Stomach (tissue), 9 donors: ENCODE measurements around the gene CIAO3. TPM values are rescaled to one million over a fixed set of nuclear protein-coding genes. Genes with fewer than 3 reads are reported as not detected.
A peak's percentile ranks its signal among the peaks of the same experiment; 100 is the strongest.

Experiments
- DNase-seq, 2 donors: peaks; one replicate each; pipeline versions ENCODE4 v3.0.0 to v3.0.0-alpha.2; 2013 to 2019
- H3K27ac ChIP-seq, 5 donors: fragments of 200-600 bp in 4 of 5; sonication (generic) in 4 of 5; one replicate each; pipeline ENCODE4 v1.5.1; 2013 to 2019; ENCODE audit warnings: mild to moderate bottlenecking in 1 of 5, moderate library complexity in 1 of 5
- H3K27me3 ChIP-seq, 3 donors: fragments of 200-600 bp; sonication (generic); one replicate each; pipeline ENCODE4 v1.5.1; 2017 to 2019; ENCODE audit warnings: mixed run types in 1 of 3
- H3K36me3 ChIP-seq, 4 donors: fragments of 200-600 bp; sonication (generic); 1 replicate in 3 of 4; 2 replicates in 1 of 4; pipeline ENCODE4 v1.5.1; 2016 to 2019
- H3K4me1 ChIP-seq, 4 donors: fragments of 200-600 bp; sonication (generic); one replicate each; pipeline ENCODE4 v1.5.1; 2016 to 2019
- H3K4me3 ChIP-seq, 4 donors: fragments of 200-600 bp; sonication (generic) in 3 of 4; one replicate each; pipeline ENCODE4 v1.5.1; 2016 to 2019; ENCODE audit warnings: mild to moderate bottlenecking in 1 of 4
- H3K9me3 ChIP-seq, 4 donors: fragments of 200-600 bp; sonication (generic); one replicate each; pipeline ENCODE4 v1.5.1; 2016 to 2019
- CTCF ChIP-seq, 7 experiments: fragments of 450-650 bp in 4 of 7; fragments of 200-600 bp in 3 of 7; sonication (generic) in 3 of 7; IDR thresholded peaks; one replicate each; pipeline ENCODE4 v1.5.1; 2016 to 2019; ENCODE audit warnings: antibody characterized with exemption in 7 of 7, control low read depth in 2 of 7, mild to moderate bottlenecking in 1 of 7
- EP300 ChIP-seq: sonication (generic); formaldehyde crosslinking; IDR thresholded peaks from one replicate; pipeline ENCODE4 v1.6.1; 2017; ENCODE audit warnings: antibody characterized with exemption
- POLR2A ChIP-seq, 4 donors: fragments of 450-650 bp; IDR thresholded peaks; one replicate each; pipeline ENCODE4 v1.6.1; 2016; ENCODE audit warnings: antibody characterized with exemption in 4 of 4, control low read depth in 2 of 4, mild to moderate bottlenecking in 1 of 4, moderate library complexity in 1 of 4
- POLR2AphosphoS5 ChIP-seq, 3 donors: sonication (generic); formaldehyde crosslinking; IDR thresholded peaks; one replicate each; pipeline ENCODE4 v1.6.1; 2016; ENCODE audit warnings: antibody characterized with exemption in 3 of 3
- WGBS, 5 donors: extraction: QIAGEN DNeasy Blood & Tissue Kit in 3 of 5; methylation state at CpG; one replicate each; pipeline versions ENCODE4 v1.1.5 to v1.1.7; 2013 to 2018; 5-methylcytosine and 5-hydroxymethylcytosine counted together
- intact Hi-C: fragments of 100-400 bp; cut with DNase I; formaldehyde crosslinking; loops from one replicate; pipeline ENCODE4 v1.15.1; 2023; ENCODE audit warnings: low total_unique reads
- polyA plus RNA-seq, 3 donors: library from polyadenylated mRNA; stranded (reverse); fragments of 200-250 nt; gene quantifications; one replicate each; pipeline ENCODE4 v1.2.3, GENCODE V29; 2013
- total RNA-seq, 5 donors: library from RNA; depleted of rRNA; stranded (reverse); fragments of >200 nt; gene quantifications; one replicate each; pipeline versions ENCODE4 v1.1.0 to v1.2.3, GENCODE V29; 2014 to 2016
- donor health status: healthy with polysubstance abuse.
- donor health status: Bipolar disorder and iron deficiency.
- donor health status: healthy.

CIAO3 gene
- total and polyA plus RNA-seq, 8 donors: 22.8 to 145 (median 49.6) TPM

- Histone ChIP-seq H3K9me3 (no peaks in the 10 kb centered on the region), H3K4me1 (peaks cover 43 to 78% (median 68%) of the 10 kb centered on the region in 4 donors), H3K4me3 (peak overlapping the region; percentile 62 to 88 (median 78)), H3K36me3 (peaks cover 32 to 48% (median 38%) of the 10 kb centered on the region in 4 donors), H3K27me3 (no peaks in the 10 kb centered on the region), H3K27ac (peak overlapping the region in 3 of 5 donors; percentile 77 to 90 (median 78))
- 71 to 86% (median 76%) methylated on average over 34 to 36 of the region's 36 CpGs for WGBS, 5 donors
- TF ChIP-seq CTCF (IDR thresholded peaks at IDR 0.05): no peak
- no peak for TF ChIP-seq POLR2A (IDR thresholded peaks at IDR 0.05)
- peak in 1 of 3 donors; percentile 4 for TF ChIP-seq POLR2AphosphoS5 (IDR thresholded peaks at IDR 0.05)
- no peak for DNase-seq
- intact Hi-C loops: no loop called here
These were observed 58.1 kb downstream of the CIAO3 start for GRCh38 chr16:682493-683395.

GRCh38 chr16:681746-682427, 58.9 kb downstream of the CIAO3 start:
- Histone ChIP-seq H3K4me3 (peak overlapping the region in 2 of 4 donors; percentile 88 to 89), H3K27me3 (no peaks in the 10 kb centered on the region), H3K36me3 (peaks cover 26 to 40% (median 30%) of the 10 kb centered on the region in 4 donors), H3K4me1 (peaks cover 43 to 81% (median 76%) of the 10 kb centered on the region in 4 donors), H3K9me3 (no peaks in the 10 kb centered on the region), H3K27ac (peak overlapping the region in 1 of 5 donors; percentile 93)
- intact Hi-C loops: no loop called here
- whole genome bisulfite sequencing, 5 donors: 71 to 81% (median 73%) methylated on average over 17 to 28 of the region's 28 CpGs
- TF ChIP-seq EP300 (no peak), CTCF (IDR thresholded peaks at IDR 0.05) (no peak), POLR2AphosphoS5 (IDR thresholded peaks at IDR 0.05) (no peak), POLR2A (IDR thresholded peaks at IDR 0.05) (no peak)
- DNase-seq: no peak

GRCh38 chr16:680967-681745, 59.6 kb downstream of the CIAO3 start:
- DNase-seq: peak; percentile 51 to 58
- Histone ChIP-seq H3K27me3 (peaks cover 0 to 5% (median 0%) of the 10 kb centered on the region in 3 donors), H3K36me3 (peaks cover 20 to 33% (median 24%) of the 10 kb centered on the region in 4 donors), H3K9me3 (no peaks in the 10 kb centered on the region), H3K4me3 (peak overlapping the region; percentile 88 to 93 (median 88)), H3K27ac (peak overlapping the region; percentile 93 to 97 (median 95)), H3K4me1 (peaks cover 49 to 82% (median 80%) of the 10 kb centered on the region in 4 donors)
- no peak for TF ChIP-seq CTCF (IDR thresholded peaks at IDR 0.05)
- TF ChIP-seq POLR2AphosphoS5 (IDR thresholded peaks at IDR 0.05): peak in 1 of 3 donors; percentile 50
- TF ChIP-seq EP300: no peak
- TF ChIP-seq POLR2A (IDR thresholded peaks at IDR 0.05): no peak
- WGBS, 5 donors: 31 to 59% (median 41%) methylated on average over 25 to 44 of the region's 44 CpGs
- intact Hi-C loops: no loop called here

- no peaks in the 10 kb centered on the region for H3K9me3 ChIP-seq
- 0 to 1% (median 1%) methylated on average over 12 to 38 of the region's 38 CpGs for WGBS, 5 donors
- peaks cover 55 to 82% (median 80%) of the 10 kb centered on the region in 4 donors for H3K4me1 ChIP-seq
- intact Hi-C loops: no loop called here
- H3K4me3 ChIP-seq: peak overlapping the region; percentile 88 to 93 (median 88)
- peak overlapping the region; percentile 93 to 97 (median 95) for H3K27ac ChIP-seq
- DNase-seq: no peak
- TF ChIP-seq POLR2AphosphoS5 (IDR thresholded peaks at IDR 0.05) (no peak), POLR2A (IDR thresholded peaks at IDR 0.05) (no peak), EP300 (no peak), CTCF (IDR thresholded peaks at IDR 0.05) (no peak)
- peaks cover 20 to 27% (median 24%) of the 10 kb centered on the region in 4 donors for H3K36me3 ChIP-seq
- H3K27me3 ChIP-seq: peaks cover 0 to 10% (median 0%) of the 10 kb centered on the region in 3 donors
These were observed 60.2 kb downstream of the CIAO3 start for GRCh38 chr16:680625-680945.
